GM19452 (cell line): ENCODE results near the gene PLA2G2A.
"Not testable (repeated sequence)": the region's sequence is repeated elsewhere in the genome, so short reads cannot be mapped to it uniquely, and the experiment has no call there.

Source experiments
- ATAC-seq: cut with Tn5 transposase; IDR thresholded peaks from one replicate; pipeline ENCODE4 v1.9.1; 2021; ENCODE audit not compliant: unreplicated experiment

PLA2G2A gene

DNA sequence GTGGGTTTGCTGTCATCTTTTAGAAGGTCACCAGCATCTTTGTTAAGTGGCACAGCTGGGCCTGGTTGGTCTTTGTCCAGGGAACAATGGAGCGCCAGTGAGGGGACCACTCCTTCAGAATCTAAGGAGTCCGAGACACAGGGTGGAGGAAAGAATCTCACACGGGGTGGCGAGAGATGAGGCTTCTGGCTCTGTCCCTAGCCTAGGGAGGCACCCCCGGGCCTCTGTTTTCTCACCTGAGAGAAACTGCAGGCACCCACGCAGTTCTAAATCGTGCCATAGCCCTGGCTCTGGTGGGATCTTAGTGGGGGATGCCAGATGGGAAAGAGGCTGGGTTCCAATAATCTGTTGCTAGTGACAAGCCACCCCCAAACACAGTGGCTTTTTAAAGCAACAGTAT lies 45.1 kb downstream of the PLA2G2A start:
- ATAC-seq, result no peak

DNA sequence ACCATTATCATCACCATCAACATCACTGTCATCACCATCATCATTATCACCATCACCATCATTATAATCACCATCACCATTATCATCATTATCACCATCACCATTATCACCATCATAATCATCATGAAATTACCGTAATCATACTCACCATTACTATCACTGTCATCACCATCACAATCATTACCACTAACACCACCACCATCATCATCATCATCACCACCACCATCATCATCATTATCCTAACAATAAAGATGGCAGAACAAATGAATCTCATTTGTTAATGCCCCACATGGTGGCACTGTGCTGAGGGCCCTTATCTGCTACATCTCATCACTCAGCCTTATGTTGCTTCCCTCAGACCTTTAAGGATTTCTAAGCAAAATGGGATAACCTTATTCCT lies 46.6 kb downstream of the PLA2G2A start:
- no peak for ATAC-seq

DNA sequence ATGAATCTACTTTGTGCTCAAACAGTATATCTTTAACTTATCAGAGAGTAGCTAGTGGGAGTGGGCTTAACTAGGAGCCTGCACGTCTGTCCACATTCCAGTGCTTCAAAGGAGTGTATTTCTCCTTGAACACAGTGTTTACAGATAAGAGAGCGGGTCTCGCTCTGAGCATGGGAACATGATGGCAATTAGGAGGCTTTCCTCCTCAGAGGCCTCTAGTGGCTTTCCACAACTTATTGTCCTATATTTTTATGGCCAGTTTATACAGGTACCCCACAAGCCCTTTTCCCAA lies 52.3 kb downstream of the PLA2G2A start:
- ATAC-seq, result not testable (repeated sequence)

DNA sequence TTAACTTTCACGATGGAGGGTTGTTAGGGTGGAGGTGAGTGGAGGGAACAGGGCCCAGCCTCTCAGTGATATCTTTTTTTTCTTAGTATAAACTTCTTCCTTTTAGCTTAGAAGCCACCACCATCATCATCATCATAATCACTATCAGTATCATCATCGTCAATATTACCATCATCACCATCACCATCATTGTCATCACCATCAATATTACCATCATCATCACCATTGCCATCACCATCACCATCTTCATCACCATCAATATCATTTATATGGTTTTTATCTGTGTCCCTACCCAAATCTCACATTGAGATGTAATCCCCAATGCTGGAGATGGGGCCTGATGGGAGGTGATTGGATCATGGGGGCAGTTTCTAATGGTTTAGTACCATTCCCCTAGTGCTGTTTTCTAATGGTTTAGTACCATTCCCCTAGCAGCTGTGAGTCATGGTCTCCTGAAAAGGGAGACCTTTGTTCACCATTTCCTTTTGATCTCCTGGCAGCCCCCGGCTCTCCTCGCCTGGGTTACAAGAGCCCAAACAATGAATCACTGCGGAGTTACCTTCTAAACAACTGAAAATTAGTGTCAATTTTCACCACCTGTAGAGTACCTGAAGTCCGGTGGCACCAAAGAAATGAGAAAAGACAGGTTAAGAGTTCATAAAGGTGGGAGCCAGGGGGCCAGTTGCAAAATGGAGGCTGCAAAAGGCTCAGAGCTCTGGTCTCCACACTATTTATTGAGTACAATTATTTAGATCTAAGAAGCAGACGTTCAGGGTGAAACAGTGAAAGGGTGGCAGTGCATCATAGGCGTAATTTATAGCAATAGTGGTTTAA lies 52.9 kb downstream of the PLA2G2A start:
- no peak for ATAC-seq
